Activated naive CD4-positive, alpha-beta T cell (primary cell): ENCODE results near the gene RAC2.

ENCODE experiments used
- DNase-seq, 4 experiments: peaks; one replicate each; lab custom pipeline; 2025; lab: John Stamatoyannopoulos, UW

RAC2 gene

GRCh38 chr22:37221424-37222333 lies 22.4 kb downstream of the RAC2 start:
- DNase-seq: no peak

- DNase-seq: no peak
Observed at GRCh38 chr22:37220543-37220981, 23.5 kb downstream of the RAC2 start.

GRCh38 chr22:37219533-37219932 lies 24.5 kb downstream of the RAC2 start:
- DNase-seq: no peak

GRCh38 chr22:37218771-37219411 lies 25.2 kb downstream of the RAC2 start:
- peak in 2 of 4 experiments; percentile 54 to 66 for DNase-seq

- no peak for DNase-seq
Observed at GRCh38 chr22:37218399-37218770, 25.7 kb downstream of the RAC2 start.

- DNase-seq: no peak
Observed at GRCh38 chr22:37215890-37216289, 28.2 kb downstream of the RAC2 start.

GRCh38 chr22:37214731-37215030 lies 29.4 kb downstream of the RAC2 start:
- no peak for DNase-seq

- DNase-seq: no peak
Observed at GRCh38 chr22:37213941-37214730, 29.9 kb downstream of the RAC2 start.

GRCh38 chr22:37213218-37213855 lies 30.7 kb downstream of the RAC2 start:
- no peak for DNase-seq

- no peak for DNase-seq
Observed at GRCh38 chr22:37212174-37212906, 31.7 kb downstream of the RAC2 start, which contains the start of gene SSTR3. SSTR3 (minus strand) TSS chr22:37212477; CDS start chr22:37207803, 4,674 bp downstream.

- no peak for DNase-seq
Observed at GRCh38 chr22:37211866-37212173, 32.2 kb downstream of the RAC2 start.

GRCh38 chr22:37211075-37211865 lies 32.8 kb downstream of the RAC2 start:
- no peak for DNase-seq

GRCh38 chr22:37210041-37210803 lies 33.8 kb downstream of the RAC2 start:
- no peak for DNase-seq

- no peak for DNase-seq
Observed at GRCh38 chr22:37209140-37209845, 34.8 kb downstream of the RAC2 start.

- DNase-seq: no peak
Observed at GRCh38 chr22:37208401-37209139, 35.5 kb downstream of the RAC2 start.

GRCh38 chr22:37207981-37208380 lies 36.1 kb downstream of the RAC2 start:
- peak in 1 of 4 experiments; percentile 49 for DNase-seq

GRCh38 chr22:37206841-37207821 lies 36.9 kb downstream of the RAC2 start:
- no peak for DNase-seq
